Measurements from ENCODE around the gene LKAAEAR1. TPM values are rescaled to one million over a fixed set of nuclear protein-coding genes. Genes with fewer than 3 reads are reported as not detected.

Gene LKAAEAR1
- total and polyA plus RNA-seq, 2 of the 13 experiments (the other 11 are each of a cell fraction or from before 2014, with no cell fraction given): not detected

- TF ChIP-seq ZNF580 (CRISPR knock-in tag; IDR thresholded peaks at IDR 0.05; ENCODE audit: borderline replicate concordance, low read depth) (no peak), MLLT10 (CRISPR knock-in tag; IDR thresholded peaks at IDR 0.05) (no peak), USF2 (IDR thresholded peaks at IDR 0.05; ENCODE audit: low read depth, low read length) (no peak), USF2 (CRISPR knock-in tag; IDR thresholded peaks at IDR 0.05; ENCODE audit: borderline replicate concordance) (no peak), ZNF383 (CRISPR knock-in tag; IDR thresholded peaks at IDR 0.05; ENCODE audit: borderline replicate concordance) (no peak), SIX4 (CRISPR knock-in tag; IDR thresholded peaks at IDR 0.05) (no peak), ZFP1 (CRISPR knock-in tag; IDR thresholded peaks at IDR 0.05) (no peak), ZNF501 (CRISPR knock-in tag; IDR thresholded peaks at IDR 0.05) (0 out of 2 replicates have a peak, but pooled peaks have one; percentile 55), PCBP1 (IDR thresholded peaks at IDR 0.05; ENCODE audit: borderline replicate concordance, low read depth, low read length) (no peak), ZNF550 (CRISPR knock-in tag; IDR thresholded peaks at IDR 0.05; ENCODE audit: borderline replicate concordance) (no peak), RARA (CRISPR knock-in tag; IDR thresholded peaks at IDR 0.05) (peak; percentile 60), ZNF75D (CRISPR knock-in tag; IDR thresholded peaks at IDR 0.05; ENCODE audit: borderline replicate concordance) (no peak), ZNF691 (CRISPR knock-in tag; IDR thresholded peaks at IDR 0.05; ENCODE audit: borderline replicate concordance, low read depth) (no peak), ZNF431 (CRISPR knock-in tag; IDR thresholded peaks at IDR 0.05; ENCODE audit: borderline replicate concordance, low read depth) (no peak), ZBTB14 (CRISPR knock-in tag; IDR thresholded peaks at IDR 0.05) (no peak), NCOR1 (IDR thresholded peaks at IDR 0.05; ENCODE audit: borderline replicate concordance, low read length) (no peak), NKX3-1 (CRISPR knock-in tag; IDR thresholded peaks at IDR 0.05) (no peak), ZKSCAN5 (CRISPR knock-in tag; IDR thresholded peaks at IDR 0.05) (no peak), ZNF772 (CRISPR knock-in tag; IDR thresholded peaks at IDR 0.05) (no peak), ZBTB46 (CRISPR knock-in tag; IDR thresholded peaks at IDR 0.05; ENCODE audit: borderline replicate concordance) (no peak), ZNF703 (CRISPR knock-in tag; IDR thresholded peaks at IDR 0.05; ENCODE audit: borderline replicate concordance) (no peak), SMYD3 (CRISPR knock-in tag; IDR thresholded peaks at IDR 0.05) (no peak), PAF1 (CRISPR knock-in tag; IDR thresholded peaks at IDR 0.05) (no peak)
Measured at GRCh38 chr20:64067005-64067632, 17.1 kb downstream of the LKAAEAR1 start (continued).

Data from HepG2 (cell line).